Measurements from ENCODE around the gene PARP11. TPM values are rescaled to one million over a fixed set of nuclear protein-coding genes. Genes with fewer than 3 reads are reported as not detected.

PARP11 gene
- total and polyA plus RNA-seq, 4 donors = 2.2 to 7.1 (median 4.0) TPM

GRCh38 chr12:3759878-3760277 is 113.3 kb downstream of the PARP11 start:
- DNase-seq (ENCODE audit: low spot score) = no peak

More at GRCh38 chr12:3759878-3760277, 113.3 kb downstream of the PARP11 start:
- peaks cover 12 to 29% (median 26%) of the 10 kb centered on the region in 4 donors for H3K4me1 ChIP-seq (ENCODE audit: control insufficient read depth in 4 of 4, insufficient read depth in 4 of 4, low read length in 3 of 4)
- H3K27ac ChIP-seq (ENCODE audit: low read depth in 1 of 2, low read length in 2 of 2) = no peak overlapping the region
- H3K4me3 ChIP-seq (ENCODE audit: low read depth in 1 of 3, low read length in 3 of 3) = no peak overlapping the region
- no peaks in the 10 kb centered on the region for H3K9me3 ChIP-seq (ENCODE audit: control insufficient read depth in 4 of 4, low read length in 3 of 4)
- TF ChIP-seq EGR1 (IDR thresholded peaks at IDR 0.05; ENCODE audit: low read depth in 2 of 2) (no peak), FOXA1 (IDR thresholded peaks at IDR 0.05) (no peak), GABPA (IDR thresholded peaks at IDR 0.05 in 1 of 2, conservative IDR thresholded peaks at IDR 0.05 in 1 of 2) (no peak), TAF1 (conservative IDR thresholded peaks at IDR 0.05) (no peak), RXRA (IDR thresholded peaks at IDR 0.05) (no peak), YY1 (IDR thresholded peaks at IDR 0.05) (no peak), HNF4G (IDR thresholded peaks at IDR 0.05) (no peak), SP1 (IDR thresholded peaks at IDR 0.05) (no peak), RAD21 (IDR thresholded peaks at IDR 0.05) (no peak), HNF4A (conservative IDR thresholded peaks at IDR 0.05) (no peak)
- TF ChIP-seq, protein P1, sequence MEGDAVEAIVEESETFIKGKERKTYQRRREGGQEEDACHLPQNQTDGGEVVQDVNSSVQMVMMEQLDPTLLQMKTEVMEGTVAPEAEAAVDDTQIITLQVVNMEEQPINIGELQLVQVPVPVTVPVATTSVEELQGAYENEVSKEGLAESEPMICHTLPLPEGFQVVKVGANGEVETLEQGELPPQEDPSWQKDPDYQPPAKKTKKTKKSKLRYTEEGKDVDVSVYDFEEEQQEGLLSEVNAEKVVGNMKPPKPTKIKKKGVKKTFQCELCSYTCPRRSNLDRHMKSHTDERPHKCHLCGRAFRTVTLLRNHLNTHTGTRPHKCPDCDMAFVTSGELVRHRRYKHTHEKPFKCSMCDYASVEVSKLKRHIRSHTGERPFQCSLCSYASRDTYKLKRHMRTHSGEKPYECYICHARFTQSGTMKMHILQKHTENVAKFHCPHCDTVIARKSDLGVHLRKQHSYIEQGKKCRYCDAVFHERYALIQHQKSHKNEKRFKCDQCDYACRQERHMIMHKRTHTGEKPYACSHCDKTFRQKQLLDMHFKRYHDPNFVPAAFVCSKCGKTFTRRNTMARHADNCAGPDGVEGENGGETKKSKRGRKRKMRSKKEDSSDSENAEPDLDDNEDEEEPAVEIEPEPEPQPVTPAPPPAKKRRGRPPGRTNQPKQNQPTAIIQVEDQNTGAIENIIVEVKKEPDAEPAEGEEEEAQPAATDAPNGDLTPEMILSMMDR (IDR thresholded peaks at IDR 0.05; ENCODE audit: low read depth, low read length, missing input control) = no peak
- H3K36me3 ChIP-seq (ENCODE audit: control insufficient read depth in 4 of 4, insufficient read depth in 3 of 4, low read depth in 1 of 4, low read length in 3 of 4) = no peaks in the 10 kb centered on the region
- no peak overlapping the region for H3K9ac ChIP-seq (ENCODE audit: low read depth in 1 of 2, low read length in 2 of 2)
- 77% methylated on average over 2 of the region's 2 CpGs for WGBS
- H3K27me3 ChIP-seq (ENCODE audit: control insufficient read depth in 4 of 4, insufficient read depth in 4 of 4, low read length in 3 of 4) = no peaks in the 10 kb centered on the region

Other genes starting within 250 kb of the PARP11 start
- 1 to 10 TPM; 2.5 to 4.2 TPM for gene CRACR2A, start 120.3 kb downstream of the PARP11 start, total RNA-seq
- gene CRACR2A, start 120.3 kb downstream of the PARP11 start, polyA plus RNA-seq = under 1 TPM; 0.33 to 0.37 TPM

All from liver (tissue), 9 donors.